Measurements from ENCODE around the gene LRMDA. TPM values are rescaled to one million over a fixed set of nuclear protein-coding genes. Genes with fewer than 3 reads are reported as not detected.

The LRMDA gene
- total RNA-seq, 4 donors from 2014 or later = 1.4 to 23.1 (median 3.6) TPM

GRCh38 chr10:75653761-75654160, 222.3 kb downstream of the LRMDA start:
- H3K9me3 ChIP-seq = no peaks in the 10 kb centered on the region
- H3K36me3 ChIP-seq = no peaks in the 10 kb centered on the region
- H3K4me1 ChIP-seq = no peaks in the 10 kb centered on the region
- no peak for TF ChIP-seq POLR2A (IDR thresholded peaks at IDR 0.05)
- no peak for TF ChIP-seq CTCF (IDR thresholded peaks at IDR 0.05)
- H3K4me3 ChIP-seq = no peak overlapping the region
- H3K27me3 ChIP-seq = no peaks in the 10 kb centered on the region
- H3K27ac ChIP-seq = no peak overlapping the region
- DNase-seq = no peak

GRCh38 chr10:75654171-75654771, 222.8 kb downstream of the LRMDA start:
- DNase-seq = no peak
- Histone ChIP-seq H3K27ac (no peak overlapping the region), H3K9me3 (no peaks in the 10 kb centered on the region), H3K27me3 (no peaks in the 10 kb centered on the region), H3K4me3 (no peak overlapping the region), H3K4me1 (no peaks in the 10 kb centered on the region), H3K36me3 (no peaks in the 10 kb centered on the region)
- no peak for TF ChIP-seq CTCF (IDR thresholded peaks at IDR 0.05)
- no peak for TF ChIP-seq POLR2A (IDR thresholded peaks at IDR 0.05)

- DNase-seq = no peak
- Histone ChIP-seq H3K27ac (no peak overlapping the region), H3K27me3 (no peaks in the 10 kb centered on the region), H3K9me3 (no peaks in the 10 kb centered on the region), H3K4me3 (no peak overlapping the region), H3K36me3 (no peaks in the 10 kb centered on the region), H3K4me1 (no peaks in the 10 kb centered on the region)
- TF ChIP-seq CTCF (IDR thresholded peaks at IDR 0.05) (no peak), POLR2A (IDR thresholded peaks at IDR 0.05) (no peak)
These were observed 223.3 kb downstream of the LRMDA start for GRCh38 chr10:75654772-75655171.

GRCh38 chr10:75655791-75656451, 224.5 kb downstream of the LRMDA start:
- Histone ChIP-seq H3K4me1 (peaks cover 0 to 8% (median 0%) of the 10 kb centered on the region in 4 donors), H3K27ac (peak overlapping the region in 1 of 4 donors; percentile 11), H3K36me3 (no peaks in the 10 kb centered on the region), H3K27me3 (no peaks in the 10 kb centered on the region), H3K9me3 (no peaks in the 10 kb centered on the region), H3K4me3 (no peak overlapping the region)
- DNase-seq = no peak
- TF ChIP-seq CTCF (IDR thresholded peaks at IDR 0.05) (no peak), POLR2A (IDR thresholded peaks at IDR 0.05) (no peak)

GRCh38 chr10:75657351-75657750, 225.9 kb downstream of the LRMDA start:
- Histone ChIP-seq H3K36me3 (no peaks in the 10 kb centered on the region), H3K4me1 (peaks cover 0 to 8% (median 0%) of the 10 kb centered on the region in 4 donors), H3K9me3 (no peaks in the 10 kb centered on the region), H3K27me3 (no peaks in the 10 kb centered on the region), H3K4me3 (no peak overlapping the region), H3K27ac (no peak overlapping the region)
- no peak for DNase-seq
- TF ChIP-seq POLR2A (IDR thresholded peaks at IDR 0.05) (no peak), CTCF (IDR thresholded peaks at IDR 0.05) (no peak)
